Activated effector memory CD4-positive, alpha-beta T cell treated with anti-CD3 and anti-CD28 coated beads, Interleukin-2, amount 50 U/mL, for 16 hours (primary cell): ENCODE measurements around the gene APP.

ENCODE experiments used
- DNase-seq: peaks from one replicate; pipeline ENCODE4 v3.0.0-alpha.2; 2020

The APP gene

DNA sequence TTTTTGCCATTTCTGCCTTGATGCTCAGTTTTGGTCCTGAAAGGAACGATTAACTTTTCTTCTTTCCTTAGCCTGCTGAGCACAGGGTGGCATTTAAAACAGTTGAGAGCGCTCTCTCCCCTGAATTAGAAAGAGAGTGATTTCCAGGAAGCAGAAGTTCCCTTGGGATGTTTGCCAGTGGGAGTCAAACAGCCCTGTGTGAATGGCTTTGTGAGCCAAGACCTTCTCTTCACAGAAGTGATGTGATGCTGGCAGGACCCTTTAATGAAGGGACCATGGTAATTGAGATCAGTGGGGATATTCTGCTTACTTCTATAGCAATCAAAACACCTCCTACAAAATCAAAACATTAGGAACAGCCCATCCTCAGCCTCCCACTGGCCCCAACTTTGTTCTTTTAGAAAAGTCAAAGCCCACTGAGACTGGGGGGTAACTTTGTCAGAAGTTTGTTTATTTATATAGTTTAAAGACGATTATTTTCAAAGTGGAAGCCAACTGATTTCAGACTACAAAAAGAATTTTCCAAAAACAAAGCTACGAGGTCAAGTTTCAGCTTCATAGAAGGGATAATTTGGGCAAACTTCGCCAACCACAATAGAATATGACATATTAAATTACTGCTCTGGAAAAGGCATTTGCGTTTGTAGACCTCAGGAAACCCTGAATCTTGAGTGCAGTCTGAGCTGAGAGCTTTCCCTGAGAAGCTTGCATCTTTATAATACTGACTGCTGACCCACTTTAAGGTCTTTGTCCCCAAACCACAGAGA is 313.1 kb downstream of the APP start:
- no peak for DNase-seq

GRCh38 chr21:25855576-25855975 is 315.0 kb downstream of the APP start:
- DNase-seq: no peak

GRCh38 chr21:25850126-25850842 is 320.3 kb downstream of the APP start:
- no peak for DNase-seq

DNA sequence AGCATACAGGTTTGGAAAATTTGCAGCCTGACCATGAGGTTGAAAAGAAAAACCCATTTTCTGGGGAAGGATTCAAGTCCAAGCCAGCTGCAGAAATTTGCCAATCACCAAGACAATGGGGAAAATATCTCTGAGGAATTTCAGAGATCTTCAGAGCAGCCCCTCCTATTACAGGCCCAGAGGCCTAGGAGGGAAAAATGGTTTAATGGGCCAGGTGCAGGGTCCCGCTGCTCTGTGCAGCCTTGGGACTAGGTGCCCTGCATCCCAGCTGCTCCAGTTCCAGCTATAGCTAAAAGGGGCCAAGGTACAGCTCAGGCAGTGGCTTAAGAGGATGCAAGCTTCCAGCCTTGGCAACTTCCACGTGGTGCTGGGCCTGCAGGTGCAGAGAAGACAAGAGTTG is 322.3 kb downstream of the APP start:
- no peak for DNase-seq

DNA sequence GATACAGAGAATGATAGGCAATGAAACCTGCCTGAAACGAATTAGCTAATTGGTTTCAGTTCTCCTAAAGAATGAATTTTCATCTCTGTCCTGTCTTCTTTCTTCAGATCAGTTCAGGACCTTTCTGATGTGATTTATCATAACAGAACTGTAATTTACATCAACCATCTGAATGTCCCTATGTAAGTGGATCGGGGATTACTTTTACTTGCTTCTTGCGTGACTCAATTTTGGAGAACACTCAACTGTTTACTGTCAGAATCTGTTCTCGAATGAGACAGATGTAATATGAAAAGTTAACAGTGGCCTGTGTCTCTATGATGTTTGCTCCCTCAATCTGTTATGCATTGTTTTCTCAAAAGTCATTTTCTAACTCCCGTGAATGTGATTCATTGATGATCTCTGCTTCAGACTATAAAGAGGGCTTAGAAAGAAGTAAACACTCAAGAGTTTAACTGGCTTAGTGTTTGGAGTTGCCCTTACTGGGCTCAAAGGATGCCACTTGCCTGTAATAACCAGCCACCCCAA is 324.8 kb downstream of the APP start:
- no peak for DNase-seq

GRCh38 chr21:25842925-25843324 is 327.6 kb downstream of the APP start:
- DNase-seq: no peak

DNA sequence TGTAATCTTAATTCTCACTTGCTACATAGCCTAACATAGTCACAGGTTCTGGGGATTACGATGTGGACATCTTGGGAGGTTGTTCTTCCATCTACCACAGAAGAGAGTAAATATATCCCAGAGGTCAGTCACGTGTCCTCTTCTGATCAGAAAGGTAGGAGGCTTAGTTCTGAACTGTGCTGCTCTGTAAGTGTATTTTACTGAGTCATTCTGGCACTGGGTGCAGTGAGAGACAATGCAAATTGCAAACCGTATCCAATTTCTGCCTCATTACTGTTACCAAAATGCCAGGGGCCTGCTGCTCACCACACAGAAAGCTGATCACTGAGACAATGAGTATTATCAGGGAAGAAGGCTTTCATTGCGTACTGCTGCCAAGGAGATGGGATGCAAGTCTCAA is 331.8 kb downstream of the APP start:
- no peak for DNase-seq

GRCh38 chr21:25837533-25838265 is 332.9 kb downstream of the APP start:
- no peak for DNase-seq

- DNase-seq: no peak
Measured at GRCh38 chr21:25836396-25836795, 334.2 kb downstream of the APP start.

DNA sequence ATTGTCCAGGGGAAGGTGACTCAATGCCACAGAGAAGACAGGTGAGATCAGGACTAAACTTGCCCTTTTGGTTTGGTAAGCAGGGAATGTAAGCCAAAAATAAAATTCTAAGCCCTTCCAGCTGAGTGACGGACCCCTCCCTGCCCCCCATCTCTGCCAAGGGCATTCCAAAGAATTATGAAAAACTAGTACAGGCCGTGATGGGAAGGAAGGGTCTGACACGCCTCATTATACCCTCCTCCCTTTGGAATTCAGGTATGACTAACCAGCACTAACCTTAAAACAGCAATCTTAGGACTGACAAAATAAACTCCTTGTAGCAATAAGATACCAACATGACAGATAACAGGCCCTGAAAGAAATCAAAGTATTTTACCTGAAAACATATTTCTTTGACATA is 336.2 kb downstream of the APP start:
- no peak for DNase-seq

DNA sequence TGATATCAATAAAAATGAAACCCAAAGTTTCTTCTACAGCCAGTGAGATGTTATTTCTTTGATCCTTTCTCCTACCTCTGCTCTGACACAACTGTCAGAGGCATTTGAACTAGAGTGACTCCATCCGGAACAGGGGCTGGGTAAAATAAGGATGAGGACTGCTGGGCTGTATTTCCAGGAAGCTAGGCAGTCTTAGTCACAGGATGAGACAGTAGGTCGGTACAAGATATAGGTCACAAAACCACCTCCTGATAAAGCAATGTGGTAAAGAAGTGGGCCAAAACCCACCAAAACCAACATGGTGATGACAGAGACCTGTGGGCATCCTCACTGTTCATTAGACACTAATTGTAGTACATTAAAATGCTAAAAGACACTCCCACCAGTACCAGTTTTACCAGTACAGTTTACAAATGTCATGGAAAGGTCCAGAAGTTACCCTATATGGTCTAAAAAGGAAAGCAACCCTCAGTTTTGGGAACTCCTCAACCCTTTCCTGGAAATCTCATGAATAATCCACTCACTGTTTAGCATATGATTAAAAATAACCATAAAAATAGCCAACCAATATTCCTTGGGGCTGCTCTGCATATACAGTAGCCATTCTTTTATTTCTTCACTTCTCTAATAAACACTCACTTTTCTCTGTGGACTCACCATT is 339.1 kb downstream of the APP start:
- DNase-seq: no peak
